Measurements from ENCODE around the gene TTC7B.

- TF ChIP-seq CTCF (IDR thresholded peaks at IDR 0.05; ENCODE audit: insufficient read depth, low read length, poor library complexity, severe bottlenecking), result no peak
- TF ChIP-seq EZH2phosphoT487 (conservative IDR thresholded peaks at IDR 0.05; ENCODE audit: low read length), result no peak
Measured at GRCh38 chr14:90600619-90601018, 215.6 kb downstream of the TTC7B start.

All from SU-DHL-6 (cell line).